ENCODE measurements around the gene ZNF789. TPM values are rescaled to one million over a fixed set of nuclear protein-coding genes. Genes with fewer than 3 reads are reported as not detected.

The ZNF789 gene
- total RNA-seq: 10 to 100 TPM; 11.5 to 13.5 TPM
- polyA plus RNA-seq (2013, experiment 1 of 2): 17.9 TPM
- 20.1 TPM for polyA plus RNA-seq (2013, experiment 2 of 2)
- 8.3 to 35.4 (median 18.3) reads per million in 172 experiments for total RNA-seq

GRCh38 chr7:99472561-99473314, at the start of gene ZNF789:
TSS of gene ZNF789 (plus strand) at chr7:99472890. CDS start at chr7:99476457, 3,567 bp downstream.
- Mint-ChIP-seq H3K27ac (peak within 1 kb of the TSS; percentile 90), H3K9me3 (no peaks in the 10 kb centered on the region), H3K4me1 (ENCODE audit: low read depth) (peaks cover 40% of the 10 kb centered on the region), H3K27me3 (no peaks in the 10 kb centered on the region), H3K4me3 (peak within 1 kb of the TSS; percentile 95), H3K36me3 (ENCODE audit: low read depth) (peaks cover 21% of the 10 kb centered on the region)
- Histone ChIP-seq H3K4me1 (ENCODE audit: insufficient read depth, low read length) (peaks cover 39% of the 10 kb centered on the region), H3K27me3 (ENCODE audit: control insufficient read depth in 1 of 2, insufficient read depth in 2 of 2, low read length in 2 of 2) (no peaks in the 10 kb centered on the region), H3K36me3 (ENCODE audit: insufficient read depth, low read length) (peaks cover 7% of the 10 kb centered on the region), H3K9me3 (ENCODE audit: control insufficient read depth in 1 of 2, insufficient read depth in 1 of 2, low read length in 2 of 2) (no peaks in the 10 kb centered on the region), H3K27ac (ENCODE audit: low read depth in 1 of 2, low read length in 2 of 2) (peak within 1 kb of the TSS; percentile 78 to 81), H3K4me3 (ENCODE audit: low read length) (peak within 1 kb of the TSS; percentile 75)
- DNase-seq (peak; percentile 97 to 98 (median 98)), ATAC-seq (ENCODE audit: poor library complexity) (peak; percentile 95)
- ChIA-PET POLR2A (interaction anchor here (0.9 to 3.3 kb wide), 6 partner anchors 26 to 86 kb away, joined by 4 to 46 read pairs (median 6); partner anchors contain the start of genes BUD31, PDAP1, ZKSCAN5 and ZNF394), CTCF (interaction anchor here (1.0 kb wide), 1 partner anchor 32 kb away, joined by 3 read pairs; no protein-coding TSS in a partner anchor)
- no peak for TF ChIP-seq CTCF (IDR thresholded peaks at IDR 0.05)
- intact Hi-C loops (cut with DNase I, micrococcal nuclease): loop anchor here (1.0 to 2.0 kb wide), 3 partner anchors 28 to 63 kb away; partner anchors contain the start of genes ZKSCAN5 (in 1 of the 2) and ZNF394 (in 1 of the 2)

GRCh38 chr7:99424932-99425730, 47.6 kb upstream of the ZNF789 start:
- ATAC-seq (ENCODE audit: poor library complexity) (no peak), DNase-seq (no peak)
- peaks cover 8% of the 10 kb centered on the region for H3K4me1 ChIP-seq (ENCODE audit: insufficient read depth, low read length)
- intact Hi-C loops (cut with DNase I, micrococcal nuclease): no loop called here
- H3K4me1 Mint-ChIP-seq (ENCODE audit: low read depth): peaks cover 7% of the 10 kb centered on the region
- H3K27ac Mint-ChIP-seq: no peak overlapping the region
- CTCF ChIA-PET: no interaction called here
- peaks cover 50% of the 10 kb centered on the region for H3K36me3 ChIP-seq (ENCODE audit: insufficient read depth, low read length)
- H3K9me3 ChIP-seq (ENCODE audit: control insufficient read depth in 1 of 2, insufficient read depth in 1 of 2, low read length in 2 of 2): no peaks in the 10 kb centered on the region
- no peak overlapping the region for H3K27ac ChIP-seq (ENCODE audit: low read depth in 1 of 2, low read length in 2 of 2)
- peaks cover 68% of the 10 kb centered on the region for H3K36me3 Mint-ChIP-seq (ENCODE audit: low read depth)
- no peak overlapping the region for H3K4me3 ChIP-seq (ENCODE audit: low read length)
- no peak for TF ChIP-seq CTCF (IDR thresholded peaks at IDR 0.05)
- no peak overlapping the region for H3K4me3 Mint-ChIP-seq
- no peaks in the 10 kb centered on the region for H3K9me3 Mint-ChIP-seq
- H3K27me3 ChIP-seq (ENCODE audit: control insufficient read depth in 1 of 2, insufficient read depth in 2 of 2, low read length in 2 of 2): no peaks in the 10 kb centered on the region
- H3K27me3 Mint-ChIP-seq: no peaks in the 10 kb centered on the region
- POLR2A ChIA-PET: no interaction called here

- CTCF ChIA-PET: no interaction called here
- no peak overlapping the region for H3K27ac ChIP-seq (ENCODE audit: low read depth in 1 of 2, low read length in 2 of 2)
- peak; percentile 87 for ATAC-seq (ENCODE audit: poor library complexity)
Measured at GRCh38 chr7:99428972-99429566, 43.6 kb upstream of the ZNF789 start.

More at GRCh38 chr7:99428972-99429566, 43.6 kb upstream of the ZNF789 start:
- H3K27ac Mint-ChIP-seq: no peak overlapping the region
- H3K4me1 Mint-ChIP-seq (ENCODE audit: low read depth): peaks cover 7% of the 10 kb centered on the region
- Histone ChIP-seq H3K4me1 (ENCODE audit: insufficient read depth, low read length) (peaks cover 8% of the 10 kb centered on the region), H3K27me3 (ENCODE audit: control insufficient read depth in 1 of 2, insufficient read depth in 2 of 2, low read length in 2 of 2) (no peaks in the 10 kb centered on the region), H3K36me3 (ENCODE audit: insufficient read depth, low read length) (peaks cover 42% of the 10 kb centered on the region), H3K4me3 (ENCODE audit: low read length) (no peak overlapping the region), H3K9me3 (ENCODE audit: control insufficient read depth in 1 of 2, insufficient read depth in 1 of 2, low read length in 2 of 2) (no peaks in the 10 kb centered on the region)
- H3K27me3 Mint-ChIP-seq: no peaks in the 10 kb centered on the region
- TF ChIP-seq CTCF (IDR thresholded peaks at IDR 0.05): no peak
- no peak overlapping the region for H3K4me3 Mint-ChIP-seq
- peak in 6 of 14 experiments; percentile 15 to 50 (median 26) for DNase-seq
- POLR2A ChIA-PET: no interaction called here
- intact Hi-C loops (cut with DNase I, micrococcal nuclease): no loop called here
- H3K36me3 Mint-ChIP-seq (ENCODE audit: low read depth): peaks cover 56% of the 10 kb centered on the region
- H3K9me3 Mint-ChIP-seq: no peaks in the 10 kb centered on the region

Data from CD4-positive, alpha-beta T cell (primary cell).